ELF-1 (cell line): ENCODE measurements around the gene SCN10A.
A peak's percentile ranks its signal among the peaks of the same experiment; 100 is the strongest.

Experiments
- DNase-seq: peaks from one replicate; pipeline ENCODE4 v3.0.0-alpha.2; 2016; ENCODE audit warnings: low read depth, low spot score

The SCN10A gene

GRCh38 chr3:38782148-38782547, 33.9 kb downstream of the SCN10A start:
- DNase-seq, result peak; percentile 46

DNA sequence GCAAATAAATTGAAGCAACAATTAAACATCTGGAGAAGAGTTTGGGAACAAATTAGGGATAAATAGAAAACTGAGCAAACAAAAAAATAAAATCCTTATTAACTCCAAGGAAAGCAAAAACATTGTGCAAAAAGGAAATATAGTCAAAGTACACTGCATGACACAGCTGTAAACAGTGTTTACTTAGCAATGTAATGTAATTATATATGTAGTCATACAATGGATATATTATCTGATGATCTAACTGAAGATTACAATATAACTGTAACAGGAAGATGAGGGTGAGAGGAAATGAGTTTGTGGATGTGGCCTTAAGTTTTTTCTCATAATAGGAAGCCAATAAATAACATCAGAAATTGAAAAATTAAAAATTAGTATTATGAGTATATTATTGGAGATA, 42.5 kb downstream of the SCN10A start:
- no peak for DNase-seq

- DNase-seq, result no peak
Measured at GRCh38 chr3:38763569-38763968, 52.4 kb downstream of the SCN10A start.

GRCh38 chr3:38758557-38758956, 57.5 kb downstream of the SCN10A start:
- no peak for DNase-seq

DNA sequence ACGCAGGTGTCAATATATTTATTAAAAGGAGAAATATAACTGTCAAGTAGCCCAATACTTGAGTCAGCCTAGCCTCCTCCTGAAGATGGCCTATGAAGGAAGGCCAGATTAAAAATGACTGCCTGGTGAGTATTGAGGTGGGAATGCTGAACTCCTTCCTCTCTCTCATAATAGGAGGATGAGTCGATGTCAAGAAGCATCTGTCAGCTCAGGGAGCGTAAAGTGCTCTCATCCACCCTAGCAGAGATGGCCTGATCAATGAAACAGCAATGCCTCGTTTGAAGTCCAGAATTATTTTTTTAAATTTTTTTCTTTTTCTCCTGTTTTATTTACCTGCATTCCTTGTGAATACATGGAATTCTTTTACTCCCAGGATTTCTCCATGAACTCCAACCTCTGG, 58.3 kb downstream of the SCN10A start:
- no peak for DNase-seq

DNA sequence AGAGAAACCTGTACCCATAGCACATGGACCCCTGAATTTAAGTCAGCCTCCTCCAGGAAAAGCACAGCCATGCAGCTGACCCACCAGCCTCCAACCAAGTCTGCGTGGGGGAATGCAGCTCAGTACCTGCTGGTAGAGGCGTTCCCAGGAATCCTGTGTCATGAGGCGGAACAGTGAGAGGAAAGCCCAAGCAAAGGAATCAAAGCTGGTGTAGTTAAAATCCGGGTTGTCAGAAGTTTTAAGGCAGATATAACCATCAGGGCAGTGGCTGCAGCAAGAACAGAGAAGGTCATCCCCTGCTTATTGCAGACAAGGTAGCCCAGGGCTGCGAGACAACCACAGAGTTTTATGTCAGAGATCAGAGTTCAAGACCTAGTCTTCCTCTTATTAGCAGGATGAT, 59.1 kb downstream of the SCN10A start:
- no peak for DNase-seq

DNA sequence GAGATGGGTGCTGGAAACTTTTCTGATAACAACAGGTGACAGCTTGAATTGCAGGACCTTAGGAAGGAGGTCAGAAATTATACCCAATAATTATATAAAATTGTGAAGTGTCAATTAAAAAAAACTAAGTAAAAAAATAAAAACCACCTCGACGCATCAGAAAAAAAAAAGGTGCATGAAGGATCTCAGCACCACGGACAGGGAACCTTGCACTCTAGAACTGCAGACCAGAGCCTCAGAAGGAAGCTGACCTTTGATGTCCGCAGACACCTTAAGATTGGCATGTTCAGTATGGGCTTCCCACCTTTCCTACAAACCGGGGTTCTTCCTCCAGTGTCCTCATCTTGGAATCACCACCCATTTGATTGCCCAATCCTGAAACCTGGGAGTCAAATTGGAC, 60.9 kb downstream of the SCN10A start:
- DNase-seq, result no peak

- DNase-seq, result no peak
Measured at GRCh38 chr3:38746641-38747040, 69.4 kb downstream of the SCN10A start.

- no peak for DNase-seq
Measured at GRCh38 chr3:38743043-38743442, 73.0 kb downstream of the SCN10A start.

- DNase-seq, result no peak
Measured at GRCh38 chr3:38742550-38742949, 73.5 kb downstream of the SCN10A start.

- no peak for DNase-seq
Measured at GRCh38 chr3:38740537-38740936, 75.5 kb downstream of the SCN10A start.

GRCh38 chr3:38739931-38740330, 76.1 kb downstream of the SCN10A start:
- DNase-seq, result no peak

DNA sequence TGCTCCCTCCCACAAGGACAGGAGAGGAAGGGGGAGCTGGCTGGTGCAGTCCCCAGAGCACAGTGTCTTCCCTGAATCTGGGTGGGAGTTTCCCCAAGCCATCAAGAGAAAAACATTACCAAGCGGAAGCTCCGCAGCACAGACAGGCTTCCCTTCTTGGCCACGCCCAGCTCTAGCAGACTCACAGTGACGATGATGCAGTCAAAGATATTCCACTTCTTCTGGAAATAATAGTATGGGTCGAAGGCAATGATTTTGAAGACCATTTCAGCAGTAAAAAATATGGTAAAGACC, 76.7 kb downstream of the SCN10A start:
- DNase-seq, result peak; percentile 7

- DNase-seq, result peak; percentile 90
Measured at GRCh38 chr3:38738630-38739395, 77.2 kb downstream of the SCN10A start.

DNA sequence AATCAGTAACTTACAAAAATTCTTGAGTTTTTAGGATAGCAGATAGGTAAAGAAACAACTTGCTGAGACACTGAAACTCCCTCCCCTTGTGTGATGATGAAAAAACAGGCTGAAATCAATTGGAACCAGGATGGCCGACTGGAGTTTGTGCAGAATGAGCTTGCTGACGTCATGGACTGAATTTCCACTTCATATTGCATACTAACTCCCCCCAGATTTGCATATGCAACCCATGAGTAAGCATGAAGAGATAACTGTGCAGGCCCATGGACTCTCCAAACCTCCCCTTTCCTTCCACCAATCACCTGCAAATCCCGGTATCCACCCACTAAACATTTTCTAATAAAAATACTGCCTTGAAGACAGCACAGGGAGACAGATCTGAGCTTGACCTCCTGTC, 84.5 kb downstream of the SCN10A start:
- DNase-seq, result no peak

DNA sequence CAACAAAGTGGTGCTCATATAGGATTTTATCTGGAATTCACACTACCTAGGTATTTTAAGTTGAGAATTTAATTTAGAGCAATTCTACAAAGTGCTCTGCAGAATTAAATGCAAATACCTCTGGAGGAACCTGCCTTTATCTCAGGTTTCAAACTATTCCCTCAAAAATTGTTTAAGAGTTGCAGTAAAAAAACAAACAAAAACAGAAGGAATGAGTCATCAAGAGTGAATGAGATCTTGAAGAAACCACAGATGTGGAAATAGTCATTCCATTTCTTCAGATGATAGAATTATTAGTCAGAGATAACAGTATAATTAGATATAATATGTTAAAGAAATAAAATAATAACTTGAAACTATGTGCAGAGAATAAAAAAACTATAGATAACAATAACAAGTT, 85.7 kb downstream of the SCN10A start:
- DNase-seq, result no peak

GRCh38 chr3:38728008-38728407, 88.0 kb downstream of the SCN10A start:
- DNase-seq, result no peak

DNA sequence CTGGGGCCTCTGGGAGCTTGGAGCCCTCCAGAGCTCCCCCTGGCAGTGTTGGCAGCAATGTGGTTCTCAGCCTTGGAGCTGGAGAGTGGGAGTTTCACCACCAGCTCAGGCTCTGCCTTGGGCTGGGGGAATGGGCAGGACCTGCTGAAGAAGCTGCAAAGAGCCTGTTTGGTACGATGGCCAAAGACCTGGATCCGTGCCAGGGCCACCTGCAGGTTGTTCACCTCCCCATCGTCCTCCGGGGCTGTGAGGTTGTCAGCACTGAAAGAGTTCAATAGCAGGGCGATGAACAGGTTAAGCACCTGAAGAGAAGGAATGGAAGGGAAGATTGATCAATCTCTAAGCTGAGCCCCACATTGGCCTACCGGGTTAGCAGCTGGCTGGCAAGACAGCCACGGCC, 89.3 kb downstream of the SCN10A start:
- no peak for DNase-seq

DNA sequence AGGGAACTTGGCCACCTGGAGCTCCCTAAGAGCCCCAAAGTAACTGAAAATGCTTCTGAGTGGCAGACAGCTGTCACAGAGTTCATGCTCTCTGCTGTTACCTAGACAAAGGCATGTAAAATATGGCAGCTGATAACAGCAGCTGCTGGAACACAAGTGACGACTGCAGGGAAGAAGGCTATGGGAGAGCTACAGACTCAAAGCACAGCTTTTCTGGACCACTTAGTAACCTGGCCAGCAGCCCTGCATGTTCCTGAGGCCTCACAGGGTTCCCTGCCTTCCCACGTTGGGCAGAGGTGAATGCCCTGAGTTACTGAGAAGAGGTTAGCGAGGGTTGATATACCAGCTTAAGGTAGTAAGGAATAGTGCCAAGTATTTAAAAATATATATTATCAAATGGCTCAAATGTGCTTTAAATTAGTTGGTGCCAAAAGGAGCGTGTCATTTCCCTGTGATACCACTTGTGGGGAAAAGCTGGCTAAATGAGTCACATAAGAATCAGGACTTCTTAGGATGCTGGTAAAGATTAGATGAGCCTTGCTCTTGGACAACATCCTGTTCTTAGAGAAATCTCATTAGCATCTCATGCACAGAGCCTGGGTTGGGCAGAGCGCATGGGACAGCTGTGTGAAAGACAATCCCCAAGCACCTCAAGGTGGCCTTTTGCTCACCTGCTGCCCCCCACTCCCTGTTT, 90.1 kb downstream of the SCN10A start:
- no peak for DNase-seq

DNA sequence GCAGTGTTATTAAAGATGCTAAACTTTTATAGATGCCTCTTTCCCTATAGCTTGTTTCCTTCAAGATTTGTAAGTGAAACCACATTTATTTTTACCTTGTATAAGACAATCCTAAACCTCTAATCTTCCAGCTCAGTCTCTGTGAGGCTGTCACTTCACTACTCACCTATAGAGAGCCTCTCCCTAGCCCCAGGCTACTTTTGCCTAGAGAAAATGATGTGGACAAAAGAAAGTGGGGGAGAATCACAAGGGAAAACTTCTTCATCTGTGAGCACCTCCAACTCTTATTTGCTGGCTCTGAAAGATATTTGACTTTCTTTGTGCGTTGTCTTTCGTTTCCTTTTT, 91.7 kb downstream of the SCN10A start:
- no peak for DNase-seq

DNA sequence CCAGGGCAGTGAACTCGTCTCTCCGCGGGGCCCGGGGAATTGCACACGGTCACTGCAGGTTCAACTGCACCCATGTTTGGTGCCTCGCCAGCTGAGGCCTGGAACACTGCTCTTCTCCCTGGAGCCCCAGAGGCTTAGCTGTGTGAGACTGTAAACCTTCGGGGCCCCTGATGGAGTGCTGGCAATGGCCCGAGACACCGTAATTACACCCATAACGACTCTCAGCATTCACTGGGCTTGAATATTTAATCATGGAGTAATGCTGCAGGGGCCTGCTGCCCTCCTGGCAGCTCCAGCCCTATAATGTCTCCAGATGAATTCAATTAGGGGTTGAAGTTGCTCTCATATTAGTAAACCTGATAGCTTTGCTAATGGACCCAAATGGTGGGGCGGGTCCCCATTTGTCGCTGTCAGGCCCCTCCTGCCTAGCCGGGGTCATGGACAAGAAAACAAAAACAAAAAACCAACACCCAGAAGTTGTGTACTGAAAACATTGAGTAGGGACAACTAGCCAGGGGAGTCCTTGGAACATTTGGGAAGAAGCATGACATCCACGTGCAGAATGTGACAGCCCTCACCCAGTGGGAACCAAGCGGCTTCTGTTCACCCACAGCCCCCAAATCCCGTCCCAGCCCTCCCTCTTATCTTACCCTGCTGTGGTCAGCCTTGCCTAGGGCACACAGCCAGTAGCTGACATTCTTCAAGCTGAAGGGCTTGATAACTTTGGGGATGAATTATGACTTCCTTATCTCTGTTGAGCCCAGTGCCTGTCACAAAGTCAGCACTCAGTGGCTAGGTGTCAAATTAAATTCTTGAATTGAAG, 92.2 kb downstream of the SCN10A start:
- DNase-seq, result no peak

DNA sequence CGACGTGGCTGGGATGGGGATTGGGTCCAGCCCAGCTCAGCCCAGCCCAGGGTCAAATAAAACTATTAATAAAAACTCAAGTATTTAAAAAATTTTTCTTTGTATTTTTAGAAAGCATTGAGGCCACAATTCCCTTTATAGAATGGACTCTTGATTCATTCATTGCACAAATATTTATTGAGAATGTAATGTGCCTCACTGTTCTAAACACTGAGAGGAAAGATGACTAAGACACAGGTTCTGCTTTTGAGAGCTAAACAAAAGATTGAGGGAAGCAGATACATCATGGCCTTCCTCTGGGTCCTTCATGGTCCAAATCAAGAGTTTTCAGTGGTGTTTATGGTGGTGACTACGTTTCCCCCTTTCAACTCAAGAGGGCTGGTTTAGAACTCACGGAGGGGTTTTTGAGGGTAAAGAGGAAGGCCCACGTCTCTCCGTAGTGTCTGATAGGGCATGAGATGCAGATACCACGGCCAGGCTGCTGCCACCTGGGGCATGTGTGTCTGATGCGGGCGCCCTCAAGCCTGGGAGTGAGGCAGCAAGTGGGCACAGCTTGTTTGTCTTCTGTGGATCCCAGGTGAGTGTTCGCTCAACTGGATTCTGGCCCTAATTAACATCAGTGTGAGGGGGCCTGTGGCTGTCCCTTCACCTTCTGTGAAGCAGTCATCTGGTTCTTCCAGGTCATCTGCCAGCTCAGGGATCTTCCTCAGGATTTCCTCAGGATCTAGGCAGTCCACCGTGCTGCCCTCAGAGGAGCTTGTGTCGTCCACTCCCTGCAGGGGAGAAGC, 93.0 kb downstream of the SCN10A start:
- no peak for DNase-seq
